Loucy (cell line): ENCODE data around the gene EPHA2.

ENCODE experiments used
- H2AFZ ChIP-seq: fragments of 200-600 bp; sonication (generic); 2 replicates; pipeline ENCODE4 v1.6.0; 2016; ENCODE audit warnings: antibody characterized with exemption, mild to moderate bottlenecking, low read length, moderate library complexity
- H3F3A ChIP-seq: fragments of 200-600 bp; 2 replicates; pipeline ENCODE4 v1.6.0; 2016; ENCODE audit warnings: antibody characterized with exemption, low read depth, mild to moderate bottlenecking
- H3K27me3 ChIP-seq: fragments of 200-600 bp; sonication (generic); 2 replicates; pipeline ENCODE4 v1.6.1; 2014; ENCODE audit warnings: low read length, mild to moderate bottlenecking; ENCODE audit not compliant: insufficient read depth, poor library complexity, severe bottlenecking
- H3K36me3 ChIP-seq: fragments of 200-600 bp; sonication (generic); 2 replicates; pipeline ENCODE4 v1.6.1; 2016; ENCODE audit warnings: low read length; ENCODE audit not compliant: insufficient read depth
- H3K4me1 ChIP-seq: fragments of 200-600 bp; sonication (generic); 2 replicates; pipeline ENCODE4 v1.5.1; 2014; ENCODE audit warnings: low read length, mild to moderate bottlenecking; ENCODE audit not compliant: insufficient read depth, poor library complexity, severe bottlenecking
- H3K4me2 ChIP-seq: fragments of 200-600 bp; sonication (generic); 2 replicates; pipeline ENCODE4 v1.6.0; 2014; ENCODE audit warnings: antibody characterized with exemption, low read length, low read depth, mild to moderate bottlenecking; ENCODE audit not compliant: poor library complexity, severe bottlenecking
- H3K4me3 ChIP-seq: fragments of 200-600 bp; sonication (generic); 2 replicates; pipeline ENCODE4 v1.5.1; 2014; ENCODE audit warnings: low read length, mild to moderate bottlenecking, mixed read lengths; ENCODE audit not compliant: poor library complexity, severe bottlenecking
- H3K79me2 ChIP-seq: fragments of 200-600 bp; sonication (generic); 2 replicates; pipeline ENCODE4 v1.6.1; 2014; ENCODE audit warnings: low read length; ENCODE audit not compliant: insufficient read depth
- H3K9ac ChIP-seq: fragments of 200-600 bp; sonication (generic); 2 replicates; pipeline ENCODE4 v1.6.0; 2014; ENCODE audit warnings: mild to moderate bottlenecking, low read depth, low read length, moderate library complexity; ENCODE audit not compliant: poor library complexity, severe bottlenecking
- H3K9me2 ChIP-seq: fragments of 200-600 bp; sonication (generic); replicated peaks from 2 replicates; pipeline ENCODE4 v1.6.1; 2016; ENCODE audit warnings: low read depth, low read length, mixed read lengths
- H3K9me3 ChIP-seq: fragments of 200-600 bp; sonication (generic); 2 replicates; pipeline ENCODE4 v1.6.1; 2014; ENCODE audit warnings: mild to moderate bottlenecking, antibody characterized with exemption, low read length, low read depth; ENCODE audit not compliant: insufficient read depth
- H4K20me1 ChIP-seq: fragments of 200-600 bp; sonication (generic); 2 replicates; pipeline ENCODE4 v1.6.0; 2014; ENCODE audit warnings: antibody characterized with exemption, low read length, mild to moderate bottlenecking; ENCODE audit not compliant: insufficient read depth, poor library complexity, severe bottlenecking
- EZH2phosphoT487 ChIP-seq: fragments of 200-600 bp; IDR thresholded peaks from 2 replicates; pipeline ENCODE4 v1.6.1; 2018; ENCODE audit warnings: antibody characterized with exemption, mild to moderate bottlenecking, moderate library complexity, borderline replicate concordance
- TF ChIP-seq, protein P1 (sequence below): fragments of 200-600 bp; sonication (generic); conservative IDR thresholded peaks from 2 replicates; pipeline ENCODE4 v1.5.1; 2014; ENCODE audit warnings: mild to moderate bottlenecking, antibody characterized with exemption, low read length

The EPHA2 gene

GRCh38 chr1:16183765-16184556 lies 28.1 kb upstream of the EPHA2 start:
- no peaks in the 10 kb centered on the region for H3K79me2 ChIP-seq
- H2AFZ ChIP-seq = no peak overlapping the region
- H3K9me2 ChIP-seq = no peaks in the 10 kb centered on the region
- TF ChIP-seq EZH2phosphoT487 = no peak
- TF ChIP-seq, protein P1, sequence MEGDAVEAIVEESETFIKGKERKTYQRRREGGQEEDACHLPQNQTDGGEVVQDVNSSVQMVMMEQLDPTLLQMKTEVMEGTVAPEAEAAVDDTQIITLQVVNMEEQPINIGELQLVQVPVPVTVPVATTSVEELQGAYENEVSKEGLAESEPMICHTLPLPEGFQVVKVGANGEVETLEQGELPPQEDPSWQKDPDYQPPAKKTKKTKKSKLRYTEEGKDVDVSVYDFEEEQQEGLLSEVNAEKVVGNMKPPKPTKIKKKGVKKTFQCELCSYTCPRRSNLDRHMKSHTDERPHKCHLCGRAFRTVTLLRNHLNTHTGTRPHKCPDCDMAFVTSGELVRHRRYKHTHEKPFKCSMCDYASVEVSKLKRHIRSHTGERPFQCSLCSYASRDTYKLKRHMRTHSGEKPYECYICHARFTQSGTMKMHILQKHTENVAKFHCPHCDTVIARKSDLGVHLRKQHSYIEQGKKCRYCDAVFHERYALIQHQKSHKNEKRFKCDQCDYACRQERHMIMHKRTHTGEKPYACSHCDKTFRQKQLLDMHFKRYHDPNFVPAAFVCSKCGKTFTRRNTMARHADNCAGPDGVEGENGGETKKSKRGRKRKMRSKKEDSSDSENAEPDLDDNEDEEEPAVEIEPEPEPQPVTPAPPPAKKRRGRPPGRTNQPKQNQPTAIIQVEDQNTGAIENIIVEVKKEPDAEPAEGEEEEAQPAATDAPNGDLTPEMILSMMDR = no peak
- no peaks in the 10 kb centered on the region for H3F3A ChIP-seq
- H3K36me3 ChIP-seq = no peaks in the 10 kb centered on the region
- H3K9ac ChIP-seq = no peak overlapping the region
- H3K4me1 ChIP-seq = no peaks in the 10 kb centered on the region
- no peak overlapping the region for H3K4me2 ChIP-seq
- H3K27me3 ChIP-seq = no peaks in the 10 kb centered on the region
- H3K4me3 ChIP-seq = no peak overlapping the region
- H3K9me3 ChIP-seq = no peaks in the 10 kb centered on the region
- H4K20me1 ChIP-seq = no peaks in the 10 kb centered on the region

DNA sequence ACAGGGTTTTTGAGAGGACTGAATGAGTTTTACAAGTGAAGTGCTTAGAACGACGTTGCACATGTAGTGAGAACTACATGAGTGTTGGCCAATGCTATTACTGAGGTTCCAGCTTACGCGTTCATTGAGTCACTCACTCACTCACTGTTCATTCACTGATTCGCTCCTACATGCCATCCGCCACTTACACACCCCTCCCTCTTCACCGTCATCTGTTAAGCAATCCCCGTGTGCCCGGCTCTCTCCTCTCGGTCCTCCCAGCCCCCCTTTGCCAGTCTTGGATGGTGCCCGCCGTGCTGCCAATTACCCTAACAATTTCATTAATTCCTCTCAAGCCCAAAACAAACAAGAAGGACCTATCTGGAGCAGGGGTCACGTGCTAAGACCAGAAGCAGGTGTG lies 27.3 kb upstream of the EPHA2 start:
- Histone ChIP-seq H2AFZ (no peak overlapping the region), H4K20me1 (no peaks in the 10 kb centered on the region), H3K79me2 (no peaks in the 10 kb centered on the region), H3K4me2 (no peak overlapping the region), H3K4me1 (no peaks in the 10 kb centered on the region), H3F3A (no peaks in the 10 kb centered on the region), H3K9me2 (no peaks in the 10 kb centered on the region), H3K27me3 (no peaks in the 10 kb centered on the region), H3K9ac (no peak overlapping the region), H3K9me3 (no peaks in the 10 kb centered on the region), H3K36me3 (no peaks in the 10 kb centered on the region), H3K4me3 (no peak overlapping the region)
- no peak for TF ChIP-seq EZH2phosphoT487
- TF ChIP-seq, protein P1 = no peak

DNA sequence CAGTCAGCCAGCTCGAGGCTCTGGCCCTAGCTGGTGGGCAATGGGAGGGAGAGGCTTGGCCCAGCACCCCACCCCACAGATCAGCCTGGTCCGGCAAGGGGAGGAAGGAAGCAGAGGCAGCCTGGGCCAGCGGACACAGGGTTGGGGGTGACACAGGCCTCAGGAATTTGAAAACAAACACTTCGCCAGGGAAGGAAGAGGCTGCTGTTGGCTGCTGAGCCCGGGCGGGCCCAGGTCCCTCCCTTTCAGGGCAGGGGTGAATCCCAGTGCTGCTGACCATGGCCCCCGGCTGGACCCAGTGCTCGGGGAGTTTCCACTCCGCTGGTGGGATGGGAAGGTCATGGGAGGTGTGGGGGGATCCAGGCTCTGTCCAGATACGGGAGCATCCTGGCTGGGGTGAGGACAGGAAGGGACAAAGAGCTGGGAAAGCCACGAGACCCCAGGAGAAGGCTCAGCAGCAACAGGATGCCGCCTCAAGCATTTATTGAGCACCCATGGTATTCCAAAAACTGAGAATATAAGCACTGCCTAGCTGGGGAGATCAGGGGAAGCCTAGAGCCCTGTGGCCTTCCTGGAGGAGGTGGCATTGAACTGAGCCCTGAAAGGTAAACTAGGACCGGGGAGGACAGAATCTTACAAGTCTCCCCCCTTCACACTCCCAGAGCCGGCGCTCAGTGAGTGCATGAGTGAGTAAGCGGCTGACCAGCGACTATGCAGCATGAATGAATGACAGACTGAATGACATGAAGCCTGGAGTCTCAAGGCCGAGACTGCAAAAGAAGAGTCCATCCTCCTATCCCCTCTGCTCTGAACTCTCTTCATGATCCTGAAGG lies 26.2 kb upstream of the EPHA2 start:
- no peak overlapping the region for H3K4me3 ChIP-seq
- H4K20me1 ChIP-seq = no peaks in the 10 kb centered on the region
- H2AFZ ChIP-seq = no peak overlapping the region
- H3K36me3 ChIP-seq = no peaks in the 10 kb centered on the region
- H3K9me3 ChIP-seq = no peaks in the 10 kb centered on the region
- no peaks in the 10 kb centered on the region for H3F3A ChIP-seq
- no peaks in the 10 kb centered on the region for H3K4me1 ChIP-seq
- TF ChIP-seq, protein P1 = no peak
- no peak for TF ChIP-seq EZH2phosphoT487
- H3K9ac ChIP-seq = no peak overlapping the region
- no peaks in the 10 kb centered on the region for H3K79me2 ChIP-seq
- no peak overlapping the region for H3K4me2 ChIP-seq
- H3K9me2 ChIP-seq = no peaks in the 10 kb centered on the region
- H3K27me3 ChIP-seq = no peaks in the 10 kb centered on the region
